HepG2 (cell line): ENCODE data around the gene FGF14. TPM values are rescaled to one million over a fixed set of nuclear protein-coding genes. Genes with fewer than 3 reads are reported as not detected.

Experiments used
- ATAC-seq: fragments of 200-7000 bp; cut with Tn5 transposase; 3 replicates; pipeline ENCODE4 v1.9.1; 2020; ENCODE audit warnings: mild to moderate bottlenecking, moderate library complexity
- BruUV-seq: library from RNA; stranded (reverse); fragments of 400-500 nt; replicated peaks from 2 replicates; lab custom pipeline; 2021; lab: Mats Ljungman, UMichigan
- CTCF ChIA-PET: fragments of 300-600 bp; formaldehyde crosslinking; extraction: SDS; loops from one replicate; lab custom pipeline; 2021; ENCODE audit warnings: low total read pairs, inconsistent platforms, low intra/inter-chr PET ratio; lab: Yijun Ruan, JAX
- POLR2A ChIA-PET: fragments of 350-600 bp; sonication (Branson Sonifier 250); formaldehyde crosslinking; loops from one replicate; lab custom pipeline; 2020; ENCODE audit warnings: antibody characterized with exemption, inconsistent platforms; lab: Yijun Ruan, JAX
- DNase-seq: peaks from one replicate; pipeline ENCODE4 v3.0.0-alpha.2; 2015; ENCODE audit warnings: low spot score
- FAIRE-seq: peaks from 3 replicates; lab custom pipeline; 2011; peaks lifted over from hg19 to GRCh38; lab: Jason Lieb, UNC
- H2AFZ ChIP-seq: one replicate; pipeline ENCODE4 v1.6.1; 2011; ENCODE audit warnings: low read length, inconsistent platforms
- H3K27ac ChIP-seq: fragments of 300-600 bp; 3 replicates; pipeline ENCODE4 v1.8.0; 2011; ENCODE audit warnings: mixed run types, mild to moderate bottlenecking, mixed read lengths, low read length, inconsistent platforms; ENCODE audit not compliant: insufficient read depth; ENCODE audit errors: extremely low read length
- H3K27me3 ChIP-seq, 2 experiments: fragments of 200-600 bp in 1 of 2; 2 replicates in 1 of 2; 3 replicates in 1 of 2; pipeline versions ENCODE4 v1.6.0 to v1.8.0; 2011; ENCODE audit warnings: low read length in 2 of 2, mild to moderate bottlenecking in 2 of 2, moderate library complexity in 2 of 2, inconsistent platforms in 1 of 2; ENCODE audit not compliant: insufficient read depth in 2 of 2, control insufficient read depth in 1 of 2
- H3K36me3 ChIP-seq, 2 experiments: fragments of 200-600 bp in 1 of 2; replicated peaks in 1 of 2; 2 replicates in 1 of 2; 3 replicates in 1 of 2; pipeline versions ENCODE4 v1.5.1 to v1.8.0; 2011; ENCODE audit warnings: low read length in 2 of 2, inconsistent platforms in 1 of 2; ENCODE audit not compliant: insufficient read depth in 2 of 2, control insufficient read depth in 1 of 2
- H3K4me1 ChIP-seq: 2 replicates; pipeline ENCODE4 v1.5.1; 2012; ENCODE audit warnings: low read length, inconsistent platforms; ENCODE audit not compliant: insufficient read depth
- H3K4me2 ChIP-seq: 2 replicates; pipeline ENCODE4 v1.6.0; 2011; ENCODE audit warnings: low read depth, low read length, inconsistent platforms
- H3K4me3 ChIP-seq, 3 experiments: fragments of 200-600 bp in 1 of 3; sonication (generic), shearing (Covaris generic) in 1 of 3; replicated peaks in 1 of 3; 2 replicates each; pipeline ENCODE4 v1.5.1; 2011 to 2016; ENCODE audit warnings: low read length in 3 of 3, inconsistent platforms in 2 of 3, low read depth in 2 of 3, mild to moderate bottlenecking in 2 of 3, control low read depth in 1 of 3, mixed read lengths in 1 of 3; ENCODE audit not compliant: insufficient read depth in 1 of 3
- H3K79me2 ChIP-seq: one replicate; pipeline ENCODE4 v1.6.1; 2011; ENCODE audit warnings: low read length, inconsistent platforms; ENCODE audit not compliant: insufficient read depth
- H3K9ac ChIP-seq: 2 replicates; pipeline ENCODE4 v1.6.0; 2011; ENCODE audit warnings: mild to moderate bottlenecking, low read depth, low read length, inconsistent platforms; ENCODE audit not compliant: insufficient read depth
- H3K9me3 ChIP-seq: 2 replicates; pipeline ENCODE4 v1.5.1; 2012; ENCODE audit warnings: mild to moderate bottlenecking, low read length
- H4K20me1 ChIP-seq: 2 replicates; pipeline ENCODE4 v1.6.0; 2011; ENCODE audit warnings: inconsistent platforms, mild to moderate bottlenecking, low read length, moderate library complexity; ENCODE audit not compliant: insufficient read depth
- DMTF1 ChIP-seq: sonication (generic); formaldehyde crosslinking; IDR thresholded peaks from 2 replicates; pipeline ENCODE4 v1.4.0; 2020; ENCODE audit warnings: mild to moderate bottlenecking, missing genetic modification reagents
- HDAC6 ChIP-seq: fragments of 200-600 bp; sonication (generic); IDR thresholded peaks from 2 replicates; pipeline ENCODE4 v1.7.0; 2017; ENCODE audit warnings: mild to moderate bottlenecking, antibody characterized with exemption, low read length, low read depth
- IRF2 ChIP-seq: IDR thresholded peaks from 2 replicates; pipeline ENCODE4 v1.6.1; 2018; ENCODE audit warnings: missing genetic modification reagents, missing compliant biosample characterization
- KDM6A ChIP-seq: IDR thresholded peaks from 2 replicates; pipeline ENCODE4 v1.6.1; 2016; ENCODE audit warnings: low read depth
- PAWR ChIP-seq: sonication (generic); formaldehyde crosslinking; IDR thresholded peaks from 2 replicates; pipeline ENCODE4 v1.4.0; 2020; ENCODE audit warnings: missing genetic modification reagents, mild to moderate bottlenecking, borderline replicate concordance
- POLR2AphosphoS2 ChIP-seq: IDR thresholded peaks from 2 replicates; pipeline ENCODE4 v1.6.1; 2011; ENCODE audit warnings: low read depth, low read length, improper control_type of control experiment
- TFE3 ChIP-seq: IDR thresholded peaks from 2 replicates; pipeline ENCODE4 v1.6.1; 2016
- ZBTB10 ChIP-seq: sonication (generic); formaldehyde crosslinking; IDR thresholded peaks from 2 replicates; pipeline ENCODE4 v1.4.0; 2020; ENCODE audit warnings: missing genetic modification reagents, borderline replicate concordance
- ZC3H4 ChIP-seq: sonication (generic); formaldehyde crosslinking; IDR thresholded peaks from 2 replicates; pipeline ENCODE4 v1.4.0; 2020; ENCODE audit warnings: missing genetic modification reagents, borderline replicate concordance
- ZKSCAN8 ChIP-seq: IDR thresholded peaks from 2 replicates; pipeline ENCODE4 v1.6.1; 2016; ENCODE audit warnings: borderline replicate concordance, missing genetic modification reagents, missing compliant biosample characterization
- ZNF136 ChIP-seq: sonication (generic); formaldehyde crosslinking; IDR thresholded peaks from 2 replicates; pipeline ENCODE4 v1.8.1; 2022; ENCODE audit warnings: low read depth, mild to moderate bottlenecking, moderate library complexity, missing genetic modification reagents
- ZNF296 ChIP-seq: sonication (generic); formaldehyde crosslinking; conservative IDR thresholded peaks from 2 replicates; pipeline ENCODE4 v1.5.0; 2020; ENCODE audit warnings: mild to moderate bottlenecking, missing genetic modification reagents
- ZNF570 ChIP-seq: sonication (generic); formaldehyde crosslinking; IDR thresholded peaks from 2 replicates; pipeline ENCODE4 v1.4.0; 2020; ENCODE audit warnings: mild to moderate bottlenecking, missing genetic modification reagents, borderline replicate concordance
- ZNF782 ChIP-seq: sonication (generic); formaldehyde crosslinking; IDR thresholded peaks from 2 replicates; pipeline ENCODE4 v1.4.0; 2020; ENCODE audit warnings: missing genetic modification reagents, mild to moderate bottlenecking, borderline replicate concordance
- WGBS: methylation state at CpG from one replicate; pipeline ENCODE4 v1.1.6; 2017; ENCODE audit warnings: low lambda C conversion rate; 5-methylcytosine and 5-hydroxymethylcytosine counted together
- in situ Hi-C: cut with HindIII; loops from 2 replicates; pipeline ENCODE4 v1.10.0; 2017; ENCODE audit warnings: low pct_unique_long_range_greater_than_20kb; ENCODE audit not compliant: extremely low pct_ligation_motif_present
- intact Hi-C: fragments of 100-400 bp; cut with micrococcal nuclease; formaldehyde crosslinking; loops from one replicate; pipeline ENCODE4 v1.10.0; 2022; ENCODE audit not compliant: unreplicated experiment
- polyA plus RNA-seq, 8 experiments: library from polyadenylated mRNA; depleted of rRNA in 3 of 8; stranded (reverse) in 7 of 8; unstranded in 1 of 8; fragments of >200 nt; fragmentation: Illumina TruSeq in 4 of 8; extraction: Trizol in 4 of 8; gene quantifications; 2 replicates each; pipeline versions ENCODE4 v1.2.1 to v1.2.3, GENCODE V29; 2011 to 2016; ENCODE audit warnings: low read depth in 4 of 8, missing spikeins in 1 of 8, mixed read lengths in 1 of 8; ENCODE audit not compliant: insufficient read depth in 1 of 8
- total RNA-seq, 5 experiments: library from RNA; depleted of rRNA; stranded (reverse); fragments of >200 nt; fragmentation: Illumina TruSeq; extraction: Trizol; gene quantifications; 2 replicates each; pipeline ENCODE4 v1.2.3, GENCODE V29; 2016; ENCODE audit warnings: low read depth in 1 of 5

The FGF14 gene
- total and polyA plus RNA-seq, 2 of the 13 experiments (the other 11 are each of a cell fraction or from before 2014, with no cell fraction given), result not detected

GRCh38 chr13:101939370-101939769 is 462.5 kb downstream of the FGF14 start:
- Histone ChIP-seq H3K9me3 (no peaks in the 10 kb centered on the region), H3K4me2 (no peak overlapping the region)
- in situ Hi-C loops, result no loop called here
- CTCF ChIA-PET, result no interaction called here
- no peak for TF ChIP-seq ZKSCAN8 (CRISPR knock-in tag)
- no peak for TF ChIP-seq TFE3 (CRISPR knock-in tag)
- no peak for TF ChIP-seq PAWR
- TF ChIP-seq HDAC6, result no peak
- no peak for TF ChIP-seq ZBTB10 (CRISPR knock-in tag)
- no peak for TF ChIP-seq ZC3H4 (CRISPR knock-in tag)
- no peak for TF ChIP-seq ZNF570
- TF ChIP-seq ZNF296, result no peak
- TF ChIP-seq ZNF782 (CRISPR knock-in tag), result no peak
- no peak for TF ChIP-seq KDM6A (CRISPR knock-in tag)
- TF ChIP-seq DMTF1 (CRISPR knock-in tag), result no peak
- TF ChIP-seq POLR2AphosphoS2, result no peak
- no peak for TF ChIP-seq ZNF136 (CRISPR knock-in tag)
- TF ChIP-seq IRF2 (CRISPR knock-in tag), result no peak
- TF ChIP-seq, all 625 proteins: peak for 0
- DNase-seq (no peak), ATAC-seq (no peak), FAIRE-seq (no peak)
- H3K79me2 ChIP-seq, result no peaks in the 10 kb centered on the region
- no peaks in the 10 kb centered on the region for H3K36me3 ChIP-seq
- no peaks in the 10 kb centered on the region for H4K20me1 ChIP-seq
- H3K27ac ChIP-seq, result no peak overlapping the region
- H3K27me3 ChIP-seq, result no peaks in the 10 kb centered on the region
- no peak overlapping the region for H3K9ac ChIP-seq
- 11% methylated on average over 2 of the region's 2 CpGs for WGBS
- no peaks in the 10 kb centered on the region for H3K4me1 ChIP-seq
- BruUV-seq, result no TSS peak
- H2AFZ ChIP-seq, result no peak overlapping the region
- H3K4me3 ChIP-seq, result no peak overlapping the region
- intact Hi-C loops, result no loop called here
- POLR2A ChIA-PET, result no interaction called here
